ENCODE measurements around the gene PCDHA8.
"Not testable (repeated sequence)": the region's sequence is repeated elsewhere in the genome, so short reads cannot be mapped to it uniquely, and the experiment has no call there.

- TF ChIP-seq CTCF, POLR2A (IDR thresholded peaks at IDR 0.05): not testable (repeated sequence)
Observed at GRCh38 chr5:140796072-140796717, 44.8 kb upstream of the PCDHA8 start.
